HG03139 (cell line): ENCODE results near the gene KCTD6.

Experiments
- ATAC-seq: cut with Tn5 transposase; IDR thresholded peaks from one replicate; pipeline ENCODE4 v1.9.1; 2021; ENCODE audit not compliant: unreplicated experiment

Gene KCTD6

DNA sequence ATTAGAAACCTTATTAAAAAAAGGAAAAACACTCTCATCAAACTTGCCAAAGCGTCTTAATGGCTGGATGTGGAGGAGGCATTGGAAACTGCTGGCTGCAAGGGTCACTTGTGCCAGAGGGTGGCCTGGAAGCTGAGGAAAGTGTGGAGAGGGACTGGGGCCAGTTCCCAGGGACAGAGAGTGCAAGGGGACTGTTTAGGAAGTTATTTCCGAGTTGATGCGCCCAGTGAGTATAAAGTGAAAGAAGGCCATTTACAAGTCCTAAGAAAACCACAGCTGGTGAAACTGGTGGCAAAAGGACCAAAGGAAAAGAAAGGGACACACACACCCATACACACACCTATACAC is 7.2 kb upstream of the KCTD6 start:
- no peak for ATAC-seq

DNA sequence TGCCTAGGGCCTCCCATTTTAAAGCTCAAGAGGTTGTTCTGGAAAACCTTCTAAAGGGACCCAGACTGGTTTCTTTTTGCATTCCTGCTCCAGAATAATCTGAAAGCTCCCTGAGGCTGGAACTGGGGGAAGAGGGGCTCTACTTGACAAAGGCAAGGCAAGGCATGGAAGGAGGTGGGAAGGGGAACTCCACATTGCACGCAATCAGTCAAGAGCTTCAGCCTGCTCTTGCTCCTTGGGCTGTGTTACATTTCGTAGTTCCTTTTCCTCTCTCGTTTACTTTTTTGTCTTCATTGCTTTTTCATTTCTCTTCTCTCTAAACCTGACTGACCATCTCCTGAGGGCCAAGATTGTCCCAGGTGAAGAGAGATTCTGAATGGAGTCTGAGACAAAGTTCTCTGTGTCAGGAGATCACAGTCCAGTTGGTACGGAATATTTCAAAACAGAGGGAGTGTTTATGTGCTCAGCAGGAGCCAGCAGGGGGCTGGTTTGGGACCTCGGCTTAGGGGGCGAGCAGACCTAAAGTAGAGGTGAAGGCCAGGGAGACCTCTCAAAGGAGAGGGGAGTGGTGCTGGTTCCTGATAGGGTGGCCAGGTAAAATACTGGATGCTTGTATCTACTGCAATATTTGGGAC is 6.0 kb upstream of the KCTD6 start:
- ATAC-seq, result no peak

DNA sequence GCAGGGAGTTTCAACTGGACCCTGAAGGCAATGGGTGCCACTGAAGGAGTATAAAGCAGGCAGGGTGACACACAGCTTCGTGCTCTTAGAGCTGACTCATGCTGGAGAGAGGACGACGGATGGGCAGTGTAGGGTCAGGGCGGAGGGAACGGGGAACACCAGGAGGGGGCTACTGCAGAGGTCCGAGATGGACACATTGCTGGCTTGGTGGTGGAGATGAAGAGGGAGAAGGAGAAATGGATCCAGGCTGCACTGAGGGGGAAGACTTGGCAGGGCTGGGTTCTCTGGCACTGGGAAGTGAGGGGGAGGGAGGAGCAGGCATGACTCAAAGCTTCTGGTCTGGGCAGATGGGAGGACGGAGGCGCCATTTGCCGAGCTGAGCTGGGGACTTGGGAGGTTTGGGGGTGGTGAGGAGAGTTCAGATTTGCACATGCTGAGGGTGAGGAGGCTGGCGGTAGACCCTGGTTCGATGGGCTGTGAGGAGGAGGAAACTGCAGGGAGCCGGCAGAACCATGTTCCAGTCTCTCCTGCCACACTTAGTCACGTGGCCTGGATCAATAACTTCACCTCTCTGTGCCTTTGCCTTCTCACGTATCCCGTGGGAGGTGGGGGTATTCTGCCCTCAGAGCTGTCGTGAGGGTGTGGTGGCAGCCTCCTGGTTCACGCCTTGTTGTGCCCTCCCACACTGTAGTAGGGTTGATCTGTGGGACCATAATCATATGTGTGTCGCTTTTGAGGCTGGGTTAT is 4.6 kb upstream of the KCTD6 start:
- no peak for ATAC-seq

DNA sequence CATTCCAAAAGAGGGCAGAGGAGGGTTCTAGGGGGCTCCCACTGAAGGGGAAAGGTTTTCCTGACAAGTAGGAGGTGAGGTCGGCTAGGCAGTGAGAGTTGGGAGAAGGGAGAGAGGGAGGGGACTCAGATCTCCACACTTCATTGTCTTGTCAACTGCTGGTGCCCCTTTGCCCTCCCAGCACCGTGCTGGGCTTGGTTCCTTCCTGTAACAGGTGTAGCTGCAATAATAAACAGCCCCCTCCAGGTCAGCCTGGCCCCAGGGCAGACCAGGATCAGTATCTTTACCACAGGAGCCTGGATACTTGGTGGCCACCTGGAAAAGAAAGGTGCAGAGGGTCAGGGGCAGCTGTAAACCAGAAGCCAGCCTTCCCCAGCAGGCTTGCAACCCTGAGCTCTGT is 2.9 kb upstream of the KCTD6 start:
- ATAC-seq, result no peak

DNA sequence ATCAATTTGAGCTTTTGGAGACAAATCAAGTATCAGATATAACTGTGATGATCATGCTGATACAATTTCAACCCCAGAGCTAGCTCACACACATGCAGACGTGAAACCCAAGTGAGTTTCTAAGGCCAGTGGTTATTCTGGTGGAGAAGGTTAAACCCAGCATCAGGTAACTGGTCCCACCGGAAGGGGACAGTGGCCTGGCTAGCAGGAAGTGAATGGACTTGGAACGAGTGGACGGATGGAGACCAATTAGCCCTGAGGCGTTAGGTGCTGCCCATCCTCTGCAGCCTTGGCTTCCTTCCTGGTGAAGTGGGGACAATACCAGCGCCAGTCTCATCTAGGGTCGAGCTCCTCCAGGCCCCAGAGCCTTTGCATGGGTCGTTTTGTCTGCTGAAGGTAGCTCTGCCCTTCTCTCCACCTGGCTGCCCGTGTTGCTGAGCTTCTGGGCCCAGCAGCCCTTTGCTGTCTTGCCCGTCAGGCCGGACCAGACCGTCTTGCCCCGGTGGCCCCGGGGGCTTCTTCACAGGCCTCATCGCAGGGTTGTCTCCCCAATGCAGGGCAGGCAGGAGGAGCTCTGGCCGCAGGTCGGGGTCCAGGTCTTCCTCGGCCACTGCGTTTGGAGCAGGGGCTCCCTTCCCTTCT is 915 bp upstream of the KCTD6 start:
- ATAC-seq, result no peak

DNA sequence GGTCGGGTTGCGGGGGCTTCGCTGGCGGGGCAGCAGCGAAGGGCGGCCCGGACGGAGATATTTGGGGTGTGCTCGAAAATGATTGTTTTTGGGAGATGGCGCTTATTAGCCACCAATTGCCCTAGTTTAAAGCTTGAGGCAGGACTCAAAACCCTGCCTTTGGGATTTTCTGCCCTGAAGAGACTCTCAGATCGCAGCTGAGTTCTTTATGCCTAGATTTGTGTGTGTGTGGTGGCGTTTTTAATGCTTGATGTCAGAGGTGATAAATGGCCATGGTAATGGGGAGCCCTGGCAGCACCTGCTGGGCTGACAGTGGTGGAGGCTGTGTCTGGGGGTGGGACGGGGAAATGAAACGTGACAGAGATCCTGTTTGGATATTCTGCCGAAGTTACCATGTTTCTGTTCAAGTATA is 604 bp downstream of the KCTD6 start:
- ATAC-seq, result no peak

DNA sequence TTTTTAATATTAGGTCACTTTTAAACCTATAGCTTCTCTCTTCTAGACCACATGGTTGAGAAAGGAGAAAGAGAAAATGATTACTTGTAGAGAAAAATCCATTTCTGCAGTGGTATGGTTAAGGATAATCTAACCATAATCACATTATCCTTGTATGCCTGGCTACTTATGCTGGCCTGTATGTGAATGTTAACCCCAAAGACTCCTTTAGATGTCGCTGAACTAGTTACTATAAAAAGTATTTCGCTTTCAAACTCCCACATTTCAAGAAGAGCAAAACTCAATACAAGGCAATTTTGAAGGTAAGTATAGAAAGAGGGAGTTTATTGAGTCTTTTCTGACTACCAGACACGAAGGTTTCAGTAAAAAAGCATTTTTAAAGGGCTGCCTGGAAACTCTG is 2.2 kb downstream of the KCTD6 start:
- ATAC-seq, result no peak

DNA sequence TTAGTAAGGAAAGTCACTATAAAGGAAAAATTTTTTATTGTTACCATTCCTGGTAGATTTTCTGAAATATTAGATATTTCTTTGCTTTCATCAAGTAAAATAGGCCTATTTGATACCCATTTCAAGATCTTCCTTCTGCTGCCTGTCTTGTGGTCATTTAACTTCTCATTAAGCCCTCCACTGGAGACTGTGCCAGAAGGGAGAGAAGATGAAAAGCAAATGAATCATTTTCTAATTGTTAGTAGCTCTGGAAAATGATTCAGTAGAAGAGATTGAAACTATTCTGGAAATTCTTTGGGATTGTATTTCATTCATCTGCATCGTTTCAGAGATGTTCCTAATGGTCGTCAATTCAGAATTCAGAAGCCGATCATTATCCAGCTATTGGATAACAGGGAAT is 3.2 kb downstream of the KCTD6 start:
- ATAC-seq, result no peak

DNA sequence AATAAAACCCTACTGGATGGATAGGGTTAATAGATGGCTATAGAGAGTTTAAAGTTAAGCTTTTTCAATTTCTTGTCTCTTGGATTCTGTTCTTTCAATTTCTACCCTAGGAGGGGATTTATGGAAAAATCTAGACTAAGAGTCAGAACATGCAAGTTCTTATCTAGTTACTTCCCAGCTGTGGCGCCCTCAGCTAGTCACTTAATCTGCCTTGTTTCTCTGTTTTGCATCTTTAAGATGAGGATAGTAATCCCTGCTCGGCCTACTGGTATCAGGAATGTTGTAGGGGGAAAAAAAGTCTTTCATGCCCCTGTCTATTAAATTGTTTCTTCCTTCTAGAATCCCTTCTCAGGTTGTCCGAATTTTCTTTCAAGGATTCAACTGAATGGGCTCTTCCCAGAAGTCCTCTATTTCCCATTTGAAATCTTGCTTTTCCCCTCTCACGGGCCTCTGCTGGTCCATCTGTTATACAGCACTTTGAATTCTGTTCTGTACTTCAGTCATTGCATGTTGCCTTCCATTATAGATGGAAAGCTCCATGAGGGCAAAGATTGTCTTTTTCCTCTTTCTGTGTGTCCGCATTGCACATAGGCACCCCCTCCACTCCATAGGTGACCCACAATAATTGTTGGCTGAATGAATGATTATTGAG is 4.4 kb downstream of the KCTD6 start:
- ATAC-seq, result no peak

DNA sequence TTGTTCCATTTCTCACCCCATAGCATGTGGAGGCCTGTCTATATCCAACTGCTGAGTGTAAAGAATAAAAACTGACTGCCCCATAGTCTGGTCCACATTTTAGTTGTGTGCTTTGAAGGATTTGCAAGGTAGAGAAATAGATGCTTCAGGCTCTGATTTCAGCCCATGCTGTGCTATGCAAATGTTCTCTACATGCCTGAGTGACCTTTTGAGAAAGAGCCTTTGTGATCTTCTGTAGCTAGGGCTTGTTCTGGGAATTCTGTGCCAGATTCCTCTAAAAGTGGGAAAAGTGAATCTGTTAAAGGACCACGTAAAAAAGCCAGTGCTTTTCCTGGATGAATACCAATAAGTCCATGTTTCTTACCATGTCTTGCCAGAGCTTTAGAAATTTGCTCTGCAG is 5.2 kb downstream of the KCTD6 start:
- no peak for ATAC-seq

DNA sequence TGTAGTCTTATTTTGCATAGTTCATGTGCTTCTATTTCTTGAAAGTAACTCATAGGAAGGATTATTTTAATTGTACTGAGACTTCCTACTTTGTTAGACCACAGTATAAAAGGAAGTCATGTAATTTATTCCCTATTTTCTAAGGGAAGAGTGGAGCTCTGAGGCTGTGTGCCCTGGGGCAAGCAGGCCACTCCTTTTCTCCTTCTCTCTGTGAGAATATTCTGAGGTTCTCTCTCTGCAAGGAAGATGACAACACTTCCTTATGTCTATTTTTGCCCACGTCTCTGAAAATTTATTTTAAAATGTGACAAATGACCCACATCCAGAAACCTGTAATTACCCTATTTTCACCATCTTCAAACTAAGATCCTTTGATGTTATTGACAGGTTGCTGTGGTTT is 11.0 kb downstream of the KCTD6 start:
- ATAC-seq, result no peak

DNA sequence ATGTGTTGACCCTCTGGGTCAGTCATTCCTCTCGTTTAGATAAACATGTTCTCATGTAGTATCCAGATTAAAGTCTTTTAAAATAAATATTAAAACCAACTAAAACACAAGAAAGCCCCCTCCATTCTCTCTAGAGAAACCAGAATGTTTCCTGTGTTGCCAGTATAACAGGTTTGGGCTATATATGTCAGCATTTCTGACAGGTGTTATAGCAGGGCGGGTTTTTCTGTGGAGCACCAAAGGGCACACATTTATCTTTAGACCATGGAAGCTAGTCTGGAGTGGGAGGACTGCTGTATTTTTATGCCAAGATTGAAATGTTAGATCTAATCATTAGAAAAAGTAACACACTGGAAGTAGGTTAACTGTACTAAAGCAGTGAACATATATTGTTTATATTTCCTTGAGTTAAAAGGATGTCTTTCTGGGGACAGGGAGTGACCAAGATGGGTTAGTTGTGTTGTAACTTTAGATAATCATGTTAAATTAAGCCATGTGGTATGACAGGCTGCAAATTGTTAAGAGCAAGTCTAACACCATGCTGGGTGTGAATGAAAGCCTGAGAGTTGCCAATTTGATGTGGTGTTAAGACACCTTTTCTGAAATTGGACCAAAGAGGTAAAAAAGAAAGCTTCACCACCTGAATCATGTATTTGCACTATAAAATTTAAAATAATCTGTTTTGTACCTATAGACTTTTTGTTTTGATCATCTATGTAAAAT is 15.6 kb downstream of the KCTD6 start:
- no peak for ATAC-seq

DNA sequence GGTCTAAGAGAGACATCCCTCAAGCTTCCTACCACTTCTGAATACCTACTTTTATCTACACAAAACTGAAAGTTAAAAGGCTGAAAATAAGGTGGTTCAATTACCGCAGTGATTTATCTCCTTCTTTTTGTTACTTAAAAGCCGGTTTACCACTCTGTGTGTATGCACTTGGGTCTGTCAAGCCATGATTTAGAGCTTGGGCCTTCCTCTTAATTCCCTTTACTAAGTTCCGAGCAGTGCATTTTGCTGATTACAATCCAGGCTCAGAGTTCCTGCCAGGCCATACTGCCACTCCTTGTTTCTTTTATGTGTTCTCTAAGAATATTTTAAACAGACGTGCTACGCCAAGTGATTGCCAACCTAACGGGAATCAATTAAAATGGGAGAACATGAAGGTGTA is 16.5 kb downstream of the KCTD6 start:
- no peak for ATAC-seq

DNA sequence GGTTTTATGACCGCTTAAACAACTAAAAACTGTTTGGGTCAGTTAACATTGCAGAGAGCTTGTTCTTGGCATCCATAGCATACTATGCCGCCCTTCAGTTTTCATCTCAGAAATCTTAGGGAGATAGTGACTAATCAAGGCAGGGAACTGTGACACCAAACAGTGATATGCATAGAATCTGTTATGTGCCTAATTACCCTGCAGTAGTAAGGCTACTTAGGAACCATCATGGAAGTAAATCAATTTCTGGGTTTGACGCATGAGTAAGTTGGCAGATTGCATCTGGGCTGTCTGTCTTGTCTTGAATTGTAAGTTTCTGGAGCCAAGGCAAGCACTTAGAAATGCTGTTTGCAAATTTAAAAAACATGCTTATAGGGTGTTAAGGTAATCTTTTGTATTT is 22.5 kb downstream of the KCTD6 start:
- no peak for ATAC-seq

DNA sequence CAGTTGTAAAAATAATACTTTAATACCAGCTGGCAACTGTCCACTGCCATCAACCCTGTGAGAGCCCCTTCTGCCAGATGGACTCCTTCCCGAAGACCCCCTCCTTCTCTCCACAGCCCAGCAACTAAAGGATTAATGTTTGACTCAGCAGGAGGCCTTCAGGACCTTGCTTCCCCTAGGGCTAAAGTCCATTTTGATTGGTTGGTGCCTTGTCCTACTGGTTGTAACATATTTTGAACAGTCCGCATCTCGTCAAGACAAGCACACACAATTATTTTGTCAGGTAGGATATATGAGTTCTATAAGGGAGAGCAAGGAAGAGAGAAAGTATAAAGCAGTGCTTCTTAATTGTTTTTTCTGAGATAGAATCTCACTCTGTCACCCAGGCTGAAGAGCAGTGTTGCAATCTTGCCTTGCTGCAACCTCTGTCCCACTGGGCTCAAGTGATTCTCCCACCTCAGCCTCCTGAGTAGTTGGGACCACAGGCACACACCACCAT is 26.4 kb downstream of the KCTD6 start:
- no peak for ATAC-seq

DNA sequence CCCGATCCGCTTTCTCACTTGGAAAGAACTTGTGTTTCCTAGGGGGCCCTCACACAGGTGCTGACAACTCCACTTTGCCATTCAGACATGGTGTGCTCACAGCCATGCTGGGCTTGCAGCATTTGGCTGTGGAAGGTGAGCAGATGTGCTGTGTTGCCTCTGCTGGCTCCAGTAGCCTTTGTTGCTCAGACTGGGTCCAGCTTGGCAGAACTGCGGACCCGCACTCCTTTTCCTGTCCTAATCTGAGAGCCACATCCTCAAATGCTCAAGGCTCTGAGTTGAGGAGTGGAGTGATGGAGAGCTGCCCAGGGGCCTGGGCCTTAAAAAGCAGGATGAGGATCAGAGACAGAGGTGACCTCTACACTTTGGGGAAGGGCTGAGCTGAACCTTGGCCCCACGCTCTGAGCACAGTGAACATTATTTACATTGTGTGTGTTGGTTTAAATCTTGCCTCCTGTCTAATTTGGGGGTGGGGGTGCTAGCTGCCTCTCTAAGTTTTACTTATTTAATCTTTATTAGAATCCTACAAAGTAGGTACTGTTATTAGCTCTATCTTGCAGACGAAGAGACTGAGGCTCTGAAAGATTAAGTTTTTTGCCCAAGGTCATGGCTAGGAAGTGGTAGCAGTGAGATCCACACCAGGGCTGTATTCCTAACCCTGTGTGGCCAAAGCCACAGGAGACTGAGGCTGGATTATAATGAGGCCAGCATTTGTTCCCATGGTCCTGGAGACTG is 27.9 kb downstream of the KCTD6 start:
- ATAC-seq, result no peak

DNA sequence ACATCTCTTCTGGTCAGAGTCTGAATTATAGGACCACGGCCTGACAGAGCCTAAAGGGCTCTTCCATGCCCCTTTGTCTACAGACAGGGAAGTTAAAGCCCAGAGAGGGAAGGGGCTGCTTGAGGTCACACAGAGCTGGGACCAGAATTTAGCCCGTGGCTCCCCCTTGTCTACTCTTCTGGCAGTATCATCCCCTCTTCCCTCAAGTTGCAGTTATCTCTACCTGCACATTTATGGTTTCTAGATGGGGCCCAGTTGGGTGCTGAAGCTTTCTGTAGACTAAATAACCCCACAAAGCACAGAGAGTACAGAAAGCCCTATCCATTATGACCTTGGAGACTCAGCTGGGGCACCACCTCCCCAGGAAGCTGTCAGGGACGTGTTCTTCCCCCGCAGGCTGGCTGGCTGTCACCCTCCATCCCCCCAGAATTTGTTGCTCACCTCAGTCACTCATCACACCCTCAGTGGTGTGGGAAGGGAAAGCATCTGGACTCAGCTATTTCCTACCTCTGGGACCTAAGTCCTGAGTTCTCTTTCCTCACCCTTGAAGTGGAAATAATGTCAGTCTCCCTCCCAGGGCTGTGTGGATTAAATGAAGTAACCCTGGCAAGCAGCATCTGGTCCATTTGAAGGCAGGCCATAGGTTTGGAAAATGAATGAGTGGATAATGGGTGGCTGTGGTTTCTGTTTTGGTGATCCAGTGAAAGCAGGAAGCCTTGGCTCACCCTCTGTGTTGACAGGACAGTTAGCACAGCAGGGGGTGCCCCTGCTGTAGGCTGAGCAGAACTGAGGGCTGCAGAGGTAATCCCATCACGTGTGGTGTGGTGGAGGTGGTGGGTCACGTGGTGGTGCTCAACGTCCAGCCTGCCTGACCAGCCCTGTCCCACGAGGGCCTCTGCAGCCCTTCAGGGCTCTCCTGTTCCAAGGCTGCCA is 28.8 kb downstream of the KCTD6 start:
- no peak for ATAC-seq

DNA sequence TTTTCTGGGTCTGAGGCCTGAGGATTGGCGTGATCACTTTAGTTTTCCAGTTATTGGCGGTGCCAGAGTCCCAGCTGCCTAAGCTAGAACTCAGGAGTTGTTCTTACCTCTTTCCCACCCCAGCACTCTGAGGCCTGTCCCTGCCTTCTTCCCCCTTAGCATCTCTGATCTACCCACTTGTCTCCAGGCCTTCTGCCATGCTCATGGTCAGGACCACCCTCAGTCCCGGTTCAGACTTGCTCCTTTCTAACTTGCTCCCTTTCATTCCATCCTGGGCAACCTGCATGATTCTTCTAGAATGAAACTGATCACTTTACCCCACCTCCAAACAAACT is 29.4 kb downstream of the KCTD6 start:
- no peak for ATAC-seq

DNA sequence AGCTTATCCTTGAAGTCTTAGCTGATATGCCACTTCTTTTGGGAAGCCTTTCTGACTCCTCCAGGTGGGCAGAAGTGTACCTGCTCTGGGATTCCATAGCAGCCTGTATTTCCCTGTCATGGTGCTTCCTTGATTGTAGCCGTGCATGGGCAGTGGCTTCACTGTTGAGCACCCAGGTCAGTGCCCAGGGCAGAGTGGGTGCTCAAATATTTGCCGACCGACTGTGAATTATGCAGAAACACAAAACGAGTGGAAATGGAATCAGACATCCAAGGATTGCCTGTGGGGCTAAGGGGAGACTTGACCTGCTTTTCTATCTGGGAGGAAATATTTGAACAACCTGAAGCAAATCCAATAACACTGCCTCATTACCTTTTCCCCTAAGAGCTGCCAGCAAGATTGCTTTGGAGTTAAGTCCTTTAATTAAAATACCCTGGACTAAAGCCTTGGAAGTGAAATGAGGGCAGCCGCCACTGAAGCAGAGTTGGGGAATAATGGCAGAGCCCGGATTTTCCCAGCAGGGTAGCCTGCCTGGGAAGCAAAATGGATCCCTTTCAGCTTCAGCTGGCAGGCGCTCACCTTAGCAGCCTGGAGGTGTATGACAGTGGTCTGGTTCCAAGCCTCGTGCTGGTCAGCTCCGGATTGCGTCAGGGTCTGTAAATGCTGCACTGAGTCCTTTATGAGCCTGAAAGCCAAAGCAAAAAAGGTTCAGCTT is 30.2 kb downstream of the KCTD6 start:
- no peak for ATAC-seq
